LNCaP clone FGC (cell line): ENCODE data around the gene SEC22A.

Experiments
- DNase-seq: peaks from one replicate; pipeline ENCODE4 v3.0.0-alpha.2; 2011; ENCODE audit warnings: low read depth
- H3K4me3 ChIP-seq: 2 replicates; pipeline ENCODE4 v1.5.1; 2011; ENCODE audit warnings: mild to moderate bottlenecking, low read depth, low read length, control low read depth
- CTCF ChIP-seq: IDR thresholded peaks from 2 replicates; pipeline ENCODE4 v1.5.1; 2012; ENCODE audit warnings: mild to moderate bottlenecking; ENCODE audit not compliant: control insufficient read depth, insufficient read depth; ENCODE audit errors: extremely low read depth

Gene SEC22A

GRCh38 chr3:123290962-123291361, 89.2 kb downstream of the SEC22A start:
- no peak for TF ChIP-seq CTCF
- DNase-seq: no peak
- H3K4me3 ChIP-seq: no peak overlapping the region

GRCh38 chr3:123291404-123291803, 89.7 kb downstream of the SEC22A start:
- no peak for TF ChIP-seq CTCF
- H3K4me3 ChIP-seq: no peak overlapping the region
- DNase-seq: no peak

- no peak for DNase-seq
- TF ChIP-seq CTCF: no peak
- no peak overlapping the region for H3K4me3 ChIP-seq
Measured at GRCh38 chr3:123292321-123293310, 90.9 kb downstream of the SEC22A start.

GRCh38 chr3:123294296-123294938, 92.7 kb downstream of the SEC22A start:
- no peak for DNase-seq
- H3K4me3 ChIP-seq: no peak overlapping the region
- no peak for TF ChIP-seq CTCF

- no peak for DNase-seq
- no peak overlapping the region for H3K4me3 ChIP-seq
- TF ChIP-seq CTCF: no peak
Measured at GRCh38 chr3:123295171-123295900, 93.6 kb downstream of the SEC22A start.

- TF ChIP-seq CTCF: no peak
- no peak for DNase-seq
- no peak overlapping the region for H3K4me3 ChIP-seq
Measured at GRCh38 chr3:123295901-123296250, 94.1 kb downstream of the SEC22A start.
